Loucy (cell line): Measurements from ENCODE around the gene CYP27A1.

Experiments used
- H2AFZ ChIP-seq: fragments of 200-600 bp; sonication (generic); 2 replicates; pipeline ENCODE4 v1.6.0; 2016; ENCODE audit warnings: antibody characterized with exemption, mild to moderate bottlenecking, low read length, moderate library complexity
- H3F3A ChIP-seq: fragments of 200-600 bp; 2 replicates; pipeline ENCODE4 v1.6.0; 2016; ENCODE audit warnings: antibody characterized with exemption, low read depth, mild to moderate bottlenecking
- H3K27me3 ChIP-seq: fragments of 200-600 bp; sonication (generic); 2 replicates; pipeline ENCODE4 v1.6.1; 2014; ENCODE audit warnings: low read length, mild to moderate bottlenecking; ENCODE audit not compliant: insufficient read depth, poor library complexity, severe bottlenecking
- H3K36me3 ChIP-seq: fragments of 200-600 bp; sonication (generic); 2 replicates; pipeline ENCODE4 v1.6.1; 2016; ENCODE audit warnings: low read length; ENCODE audit not compliant: insufficient read depth
- H3K4me1 ChIP-seq: fragments of 200-600 bp; sonication (generic); 2 replicates; pipeline ENCODE4 v1.5.1; 2014; ENCODE audit warnings: low read length, mild to moderate bottlenecking; ENCODE audit not compliant: insufficient read depth, poor library complexity, severe bottlenecking
- H3K4me2 ChIP-seq: fragments of 200-600 bp; sonication (generic); 2 replicates; pipeline ENCODE4 v1.6.0; 2014; ENCODE audit warnings: antibody characterized with exemption, low read length, low read depth, mild to moderate bottlenecking; ENCODE audit not compliant: poor library complexity, severe bottlenecking
- H3K4me3 ChIP-seq: fragments of 200-600 bp; sonication (generic); 2 replicates; pipeline ENCODE4 v1.5.1; 2014; ENCODE audit warnings: low read length, mild to moderate bottlenecking, mixed read lengths; ENCODE audit not compliant: poor library complexity, severe bottlenecking
- H3K79me2 ChIP-seq: fragments of 200-600 bp; sonication (generic); 2 replicates; pipeline ENCODE4 v1.6.1; 2014; ENCODE audit warnings: low read length; ENCODE audit not compliant: insufficient read depth
- H3K9ac ChIP-seq: fragments of 200-600 bp; sonication (generic); 2 replicates; pipeline ENCODE4 v1.6.0; 2014; ENCODE audit warnings: mild to moderate bottlenecking, low read depth, low read length, moderate library complexity; ENCODE audit not compliant: poor library complexity, severe bottlenecking
- H3K9me2 ChIP-seq: fragments of 200-600 bp; sonication (generic); replicated peaks from 2 replicates; pipeline ENCODE4 v1.6.1; 2016; ENCODE audit warnings: low read depth, low read length, mixed read lengths
- H3K9me3 ChIP-seq: fragments of 200-600 bp; sonication (generic); 2 replicates; pipeline ENCODE4 v1.6.1; 2014; ENCODE audit warnings: mild to moderate bottlenecking, antibody characterized with exemption, low read length, low read depth; ENCODE audit not compliant: insufficient read depth
- H4K20me1 ChIP-seq: fragments of 200-600 bp; sonication (generic); 2 replicates; pipeline ENCODE4 v1.6.0; 2014; ENCODE audit warnings: antibody characterized with exemption, low read length, mild to moderate bottlenecking; ENCODE audit not compliant: insufficient read depth, poor library complexity, severe bottlenecking
- CTCF ChIP-seq: fragments of 200-600 bp; sonication (generic); conservative IDR thresholded peaks from 2 replicates; pipeline ENCODE4 v1.5.1; 2014; ENCODE audit warnings: mild to moderate bottlenecking, antibody characterized with exemption, low read length
- EZH2phosphoT487 ChIP-seq: fragments of 200-600 bp; IDR thresholded peaks from 2 replicates; pipeline ENCODE4 v1.6.1; 2018; ENCODE audit warnings: antibody characterized with exemption, mild to moderate bottlenecking, moderate library complexity, borderline replicate concordance

The CYP27A1 gene

GRCh38 chr2:218814540-218815243 lies 32.7 kb downstream of the CYP27A1 start:
- Histone ChIP-seq H3K79me2 (no peaks in the 10 kb centered on the region), H3K36me3 (no peaks in the 10 kb centered on the region), H3K4me3 (no peak overlapping the region), H2AFZ (no peak overlapping the region), H3F3A (no peaks in the 10 kb centered on the region), H3K9me2 (no peaks in the 10 kb centered on the region), H3K4me1 (no peaks in the 10 kb centered on the region), H3K4me2 (no peak overlapping the region), H4K20me1 (no peaks in the 10 kb centered on the region), H3K9me3 (no peaks in the 10 kb centered on the region), H3K27me3 (no peaks in the 10 kb centered on the region), H3K9ac (no peak overlapping the region)
- TF ChIP-seq CTCF (no peak), EZH2phosphoT487 (no peak)

GRCh38 chr2:218815244-218815637 lies 33.3 kb downstream of the CYP27A1 start:
- no peaks in the 10 kb centered on the region for H4K20me1 ChIP-seq
- no peaks in the 10 kb centered on the region for H3K4me1 ChIP-seq
- no peaks in the 10 kb centered on the region for H3K79me2 ChIP-seq
- H2AFZ ChIP-seq: no peak overlapping the region
- H3F3A ChIP-seq: no peaks in the 10 kb centered on the region
- H3K4me3 ChIP-seq: no peak overlapping the region
- no peaks in the 10 kb centered on the region for H3K9me3 ChIP-seq
- no peak overlapping the region for H3K4me2 ChIP-seq
- H3K36me3 ChIP-seq: no peaks in the 10 kb centered on the region
- no peak overlapping the region for H3K9ac ChIP-seq
- H3K9me2 ChIP-seq: no peaks in the 10 kb centered on the region
- H3K27me3 ChIP-seq: no peaks in the 10 kb centered on the region
- TF ChIP-seq EZH2phosphoT487 (no peak), CTCF (no peak)

- TF ChIP-seq EZH2phosphoT487: no peak
- TF ChIP-seq CTCF: no peak
- Histone ChIP-seq H3K4me2 (no peak overlapping the region), H4K20me1 (no peaks in the 10 kb centered on the region), H3K27me3 (no peaks in the 10 kb centered on the region), H3K79me2 (no peaks in the 10 kb centered on the region), H3K9me2 (no peaks in the 10 kb centered on the region), H3K4me3 (no peak overlapping the region), H3F3A (no peaks in the 10 kb centered on the region), H3K9ac (no peak overlapping the region), H3K4me1 (no peaks in the 10 kb centered on the region), H3K36me3 (no peaks in the 10 kb centered on the region), H2AFZ (no peak overlapping the region), H3K9me3 (no peaks in the 10 kb centered on the region)
Observed at GRCh38 chr2:218815649-218816048, 33.7 kb downstream of the CYP27A1 start.
